Suppressor macrophage treated with lipopolysaccharide for 4 hours (primary cell): ENCODE results near the gene UBE2D1.

Experiments used
- DNase-seq: peaks from one replicate; pipeline ENCODE4 v3.0.0-alpha.2; 2020

Gene UBE2D1

DNA sequence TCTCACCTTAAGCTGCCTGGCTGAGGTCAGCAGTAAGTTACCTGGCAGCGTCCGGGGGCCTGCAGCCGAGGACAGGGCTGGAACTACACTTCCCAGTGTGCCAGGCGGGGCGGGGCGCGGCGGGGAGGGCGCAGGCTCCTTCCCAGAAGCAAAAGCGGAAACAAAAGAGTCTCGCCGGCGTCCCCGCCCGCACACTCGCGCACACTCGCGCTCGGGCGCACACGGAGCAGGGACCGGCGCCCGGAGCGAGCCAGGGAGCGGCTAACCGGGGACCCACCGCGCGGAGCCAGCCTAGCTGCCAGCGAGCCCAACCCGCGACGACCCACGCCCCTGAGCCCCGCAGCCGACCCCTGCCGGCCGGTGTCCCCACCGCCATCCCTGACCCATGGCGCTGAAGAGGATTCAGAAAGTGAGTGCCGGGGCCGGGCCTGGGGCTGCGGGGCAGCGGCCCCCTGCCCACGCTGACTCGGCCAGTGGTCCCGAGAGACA is at the start of gene UBE2D1:
Gene UBE2D1 (plus strand): TSS at position 190 of the 489 bp plus-strand sequence. CDS start 196 bp downstream, at position 386.
- peak; percentile 93 for DNase-seq

DNA sequence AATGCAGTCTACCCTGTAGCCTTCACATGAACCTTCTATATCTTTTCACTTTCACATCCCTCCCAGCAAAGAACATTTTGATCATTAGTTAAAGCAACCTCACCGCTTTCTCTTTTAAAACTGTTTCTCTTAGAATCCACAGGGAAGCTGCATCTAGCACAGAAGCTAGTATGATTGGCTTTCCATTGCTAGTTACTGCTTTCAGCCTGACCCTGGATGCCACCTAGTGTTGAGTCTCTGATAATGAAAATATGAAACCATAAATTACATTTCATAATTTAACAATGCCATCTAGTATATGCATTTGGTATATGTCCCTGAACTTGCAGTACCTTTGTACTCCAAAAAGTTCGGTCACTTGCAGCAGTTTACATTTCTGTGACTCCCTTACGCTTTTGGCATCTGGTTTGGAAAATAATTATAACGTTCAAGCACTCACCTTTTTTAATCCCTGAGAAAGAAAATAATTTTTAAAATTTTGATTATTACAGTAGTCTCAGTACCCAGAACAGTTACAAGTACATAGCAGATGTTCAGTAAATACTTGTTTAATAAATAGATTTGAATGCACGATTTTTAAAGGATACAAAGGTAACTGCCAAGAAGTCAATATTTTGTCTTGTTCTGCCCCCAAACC is 43.1 kb upstream of the UBE2D1 start:
- DNase-seq: peak; percentile 73

DNA sequence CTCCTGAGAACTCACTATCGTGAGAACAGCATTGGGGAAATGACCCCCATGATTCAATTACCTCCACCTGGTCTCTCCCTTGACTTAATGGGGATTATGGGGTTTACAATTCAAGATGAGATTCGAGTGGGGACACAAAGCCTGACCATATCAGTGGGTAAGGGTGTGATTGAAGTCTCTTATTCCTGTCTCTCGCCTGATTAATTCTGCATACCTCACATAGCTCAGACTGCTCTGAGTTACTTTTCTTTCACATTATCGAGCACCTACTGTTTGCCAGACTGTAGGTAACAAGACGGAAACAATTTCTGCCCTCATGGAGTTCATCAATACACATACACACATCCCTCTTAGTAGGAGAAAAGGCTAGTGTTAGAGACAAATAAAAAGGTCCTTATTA is 40.8 kb upstream of the UBE2D1 start:
- no peak for DNase-seq

DNA sequence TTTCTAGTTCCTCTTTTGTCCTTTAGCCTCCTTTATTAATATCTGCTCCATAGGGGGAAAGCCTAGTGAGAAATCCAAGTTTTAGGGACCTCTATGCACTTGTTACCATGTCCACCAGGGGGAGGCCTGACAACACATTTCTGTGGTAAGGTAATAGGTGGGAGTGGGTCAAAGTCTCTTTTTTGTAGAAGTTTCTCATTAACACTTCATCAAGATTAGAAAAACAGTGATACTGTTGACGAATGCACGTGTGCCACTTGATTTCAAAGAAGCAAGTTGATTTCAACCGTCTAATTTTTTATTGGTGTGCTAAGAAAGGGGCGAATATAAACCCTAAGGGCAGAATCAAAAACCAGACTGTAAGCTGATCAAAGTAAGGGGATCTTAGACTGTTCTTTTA is 35.2 kb upstream of the UBE2D1 start:
- DNase-seq: peak; percentile 76

DNA sequence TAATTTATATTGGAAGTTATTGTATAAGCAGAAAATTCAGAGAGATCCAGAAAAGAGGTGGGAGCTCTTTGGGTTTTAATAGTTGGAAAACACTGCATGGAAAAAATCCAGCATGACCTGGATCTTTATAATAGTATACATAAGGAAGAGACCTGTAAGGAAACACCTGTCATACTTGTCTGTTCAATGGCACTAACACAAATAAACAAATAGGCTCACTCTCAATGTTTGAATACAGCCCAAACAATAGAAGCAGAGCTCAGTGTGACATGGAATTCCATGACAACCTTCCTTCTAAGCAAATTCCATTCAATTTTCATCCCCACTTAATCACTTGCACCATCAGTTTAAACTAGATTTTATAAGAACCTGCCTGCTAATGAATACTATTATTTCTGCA is 34.1 kb upstream of the UBE2D1 start:
- no peak for DNase-seq

DNA sequence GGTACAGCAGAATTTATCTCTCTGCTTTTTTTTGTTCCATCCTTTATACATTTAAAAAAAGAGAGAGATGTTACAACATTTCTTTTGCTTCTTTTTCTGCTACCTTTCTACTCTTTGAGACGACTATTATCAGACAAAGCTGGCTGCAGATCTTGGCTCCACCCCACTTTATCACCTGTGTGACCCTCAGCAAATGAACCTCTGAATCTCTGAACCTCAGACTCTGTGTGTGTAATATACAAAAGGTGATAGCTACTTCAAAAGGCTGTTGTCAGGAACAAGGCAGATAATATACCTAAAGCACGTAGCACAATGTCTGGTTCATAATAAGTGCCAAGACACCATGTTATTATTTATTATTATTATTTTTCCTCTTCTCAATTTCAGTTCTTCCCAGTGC is 32.6 kb upstream of the UBE2D1 start:
- DNase-seq: no peak

DNA sequence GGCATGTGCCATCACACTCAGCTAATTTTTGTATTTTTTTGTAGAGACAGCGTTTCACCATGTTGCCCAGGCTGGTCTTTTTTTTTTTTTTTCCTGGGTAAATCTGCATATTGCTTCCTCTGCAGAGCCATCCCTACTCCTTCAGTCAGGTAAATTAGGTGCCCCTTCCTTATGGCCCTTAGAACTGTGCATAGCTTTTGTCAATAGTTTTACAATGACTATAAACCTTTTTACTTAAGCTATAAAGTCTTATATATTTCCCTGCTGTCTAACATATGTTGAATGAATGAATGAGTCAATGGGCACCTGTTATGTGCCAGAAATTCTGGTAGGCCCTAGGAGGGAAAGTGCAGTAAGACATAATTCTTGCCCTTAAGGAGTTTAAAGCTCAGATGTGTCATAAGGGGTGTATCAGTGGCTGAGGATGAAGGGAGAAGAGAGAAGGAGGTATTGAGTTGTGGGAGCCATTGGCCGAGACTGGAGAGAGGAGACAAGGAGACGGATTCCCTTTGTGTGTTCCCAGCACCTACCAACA is 30.6 kb upstream of the UBE2D1 start:
- no peak for DNase-seq

DNA sequence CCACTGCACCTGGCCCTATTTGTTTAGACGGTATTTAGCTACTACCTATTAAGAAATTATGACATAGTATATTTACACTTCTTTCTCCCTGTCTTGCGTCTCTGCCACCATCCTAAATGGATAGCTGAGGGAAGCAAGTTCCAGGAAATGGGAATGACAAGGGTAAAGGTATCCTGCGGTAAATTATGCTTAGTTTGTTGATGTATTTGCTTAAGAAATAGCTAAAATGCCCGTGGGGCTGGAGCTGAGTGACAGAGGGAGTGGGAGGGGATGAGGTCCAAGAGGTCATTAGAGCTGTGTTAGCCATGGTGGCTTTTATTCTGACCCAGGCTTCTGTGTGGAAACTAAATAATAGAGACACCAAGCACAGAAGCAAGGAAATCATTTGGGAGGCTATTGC is 29.0 kb upstream of the UBE2D1 start:
- no peak for DNase-seq

DNA sequence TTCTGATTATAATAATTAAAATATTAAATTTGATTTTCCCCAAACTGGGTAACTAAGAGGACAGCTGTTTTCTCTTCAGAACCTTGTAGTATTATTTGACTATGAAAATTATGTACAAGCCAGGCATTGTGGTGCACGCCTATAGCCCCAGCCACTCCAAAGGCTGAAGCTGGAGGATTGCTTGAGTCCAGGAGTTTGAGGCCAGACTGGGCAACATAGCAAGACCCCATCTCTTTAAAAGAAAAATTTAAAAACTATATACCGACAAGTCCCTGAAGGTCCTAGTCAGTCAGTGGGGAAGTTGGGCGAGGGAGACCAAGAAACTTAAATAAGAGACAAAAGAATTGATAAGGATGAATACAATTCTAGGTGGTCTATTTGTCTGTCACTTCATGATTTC is 27.1 kb upstream of the UBE2D1 start:
- DNase-seq: no peak

DNA sequence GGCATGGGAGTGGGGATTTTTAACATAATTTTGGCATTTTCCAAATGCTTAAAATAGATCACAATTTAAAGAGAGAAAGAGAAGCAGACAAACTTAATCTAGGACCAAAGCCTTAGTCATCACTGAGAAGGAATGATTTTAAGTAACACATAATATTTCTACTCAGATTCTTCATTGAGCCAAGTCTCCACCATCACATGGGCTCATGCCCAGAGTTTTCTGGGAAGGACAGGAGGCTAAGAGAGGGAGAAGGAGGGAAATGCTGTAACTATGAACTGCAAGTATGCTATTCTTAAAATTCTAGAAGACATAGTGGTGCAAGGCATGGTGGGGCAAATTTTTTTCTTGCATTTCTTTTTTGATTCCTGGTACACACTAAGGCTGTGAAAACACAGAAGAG is 23.8 kb upstream of the UBE2D1 start:
- no peak for DNase-seq

DNA sequence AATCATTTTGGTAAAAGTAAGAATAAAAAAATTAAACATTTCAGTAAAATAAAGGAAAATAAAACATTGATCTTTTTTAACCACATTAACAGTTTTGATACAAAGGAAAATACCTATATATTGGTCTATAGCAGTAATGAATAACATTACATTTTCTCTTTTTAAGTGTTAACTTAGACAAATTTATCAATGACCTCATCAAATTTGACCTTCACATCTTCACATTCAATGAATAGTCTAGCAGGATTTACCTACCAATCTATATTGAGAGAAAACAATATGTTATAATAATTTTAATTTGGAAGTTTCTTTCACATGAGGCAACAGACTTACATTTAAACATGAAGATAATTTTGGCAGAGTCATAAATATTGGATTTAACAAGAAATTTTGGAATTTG is 17.9 kb upstream of the UBE2D1 start:
- no peak for DNase-seq

DNA sequence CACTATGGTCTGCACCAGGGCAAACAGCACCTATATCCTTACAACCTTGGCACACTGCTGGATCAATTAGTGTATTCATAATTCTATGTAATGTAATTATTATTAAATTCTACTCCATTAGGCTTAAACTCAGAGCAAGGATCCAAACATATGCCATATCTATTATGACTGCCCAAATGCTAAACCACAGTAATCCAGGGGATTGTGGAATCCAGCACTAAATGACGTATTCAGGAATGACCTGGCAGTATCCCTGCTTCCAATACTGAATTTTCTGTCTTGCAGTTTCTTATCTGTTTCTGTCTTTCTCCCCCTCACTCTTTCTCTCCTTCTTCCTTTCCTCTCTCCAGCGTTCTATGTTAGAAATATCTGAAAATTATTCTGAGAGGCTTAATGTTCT is 16.5 kb upstream of the UBE2D1 start:
- no peak for DNase-seq

DNA sequence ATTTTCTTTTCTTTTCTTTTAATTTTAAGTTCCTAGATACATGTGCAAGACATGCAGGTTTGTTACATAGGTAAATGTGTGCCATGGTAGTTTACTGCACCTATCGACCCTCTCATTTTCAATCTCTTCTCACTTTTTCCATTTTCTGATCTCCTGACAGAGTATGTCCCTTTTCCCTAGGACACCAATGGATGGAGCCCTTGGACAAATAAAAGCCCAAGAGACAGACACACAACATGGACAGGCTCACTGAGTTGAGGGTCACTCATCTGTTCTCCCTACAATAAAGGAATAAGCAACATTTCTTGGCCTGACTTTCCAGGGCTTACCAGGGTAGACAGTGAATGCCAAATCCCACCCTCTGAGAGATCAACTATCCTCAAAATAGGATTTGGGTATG is 15.2 kb upstream of the UBE2D1 start:
- no peak for DNase-seq

DNA sequence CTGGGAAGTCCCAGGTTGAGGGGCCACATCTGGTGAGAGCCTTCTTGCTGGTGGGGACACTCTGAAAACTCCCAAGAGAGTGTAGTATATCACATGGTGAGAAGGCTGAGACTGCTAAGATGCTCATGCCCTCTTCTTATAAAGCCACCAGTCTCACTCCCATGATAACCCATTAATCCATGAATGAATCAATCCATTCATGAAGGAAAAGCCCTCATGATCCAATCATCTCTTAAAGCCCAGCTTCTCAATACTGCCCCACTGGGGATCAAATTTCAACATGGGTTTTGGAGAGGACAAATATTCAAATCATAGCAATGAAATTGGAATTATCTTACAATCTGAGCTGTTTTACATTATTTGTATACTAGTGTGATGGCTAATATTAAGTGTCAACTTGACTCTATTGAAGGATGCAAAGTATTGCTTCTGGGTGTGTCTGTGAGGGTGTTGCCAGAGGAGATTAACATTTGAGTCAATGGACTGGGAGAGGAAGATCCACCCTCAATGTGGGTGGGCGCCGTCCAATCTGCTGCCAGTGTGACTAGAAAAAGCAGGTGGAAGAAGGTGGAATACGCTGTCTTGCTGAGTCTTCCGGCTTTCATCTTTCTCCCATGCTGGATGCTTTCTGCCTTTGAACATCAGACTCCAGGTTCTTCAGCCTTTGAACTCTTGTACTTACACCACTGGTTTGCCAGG is 14.3 kb upstream of the UBE2D1 start:
- no peak for DNase-seq

DNA sequence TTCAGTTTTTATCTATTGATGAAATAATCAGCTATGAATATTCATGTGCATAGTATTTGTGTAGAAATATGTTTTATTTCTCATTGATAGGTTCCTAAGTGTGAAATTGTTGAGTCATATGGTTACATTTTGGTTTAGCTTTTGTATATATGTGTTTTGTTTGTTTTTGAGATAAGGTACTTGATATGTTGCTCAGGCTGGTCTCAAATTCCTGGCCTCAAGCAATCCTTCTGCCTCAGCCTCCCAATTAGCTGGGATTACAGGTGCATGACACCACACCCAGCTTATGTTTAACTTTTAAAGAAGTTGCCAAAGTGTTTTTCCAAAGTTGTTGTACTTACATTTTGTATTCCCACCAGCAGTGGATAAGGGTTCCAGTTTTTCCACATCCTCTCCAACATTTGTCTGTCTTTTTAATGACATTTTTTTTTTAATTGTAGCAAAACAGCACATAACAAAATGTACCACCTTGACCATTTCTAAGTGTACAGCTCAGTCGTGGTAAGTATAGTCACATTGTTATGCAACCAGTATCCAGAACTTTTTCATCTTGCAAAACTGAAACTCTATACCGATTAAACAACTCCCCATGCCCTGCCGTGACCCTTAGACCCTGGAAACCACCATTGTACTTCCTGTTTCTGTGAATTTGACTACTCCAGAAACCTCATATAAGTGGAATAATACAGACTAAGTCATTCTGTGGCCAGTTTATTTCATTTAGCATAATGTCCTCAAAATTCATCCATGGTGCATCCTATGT is 12.6 kb upstream of the UBE2D1 start:
- peak; percentile 92 for DNase-seq

DNA sequence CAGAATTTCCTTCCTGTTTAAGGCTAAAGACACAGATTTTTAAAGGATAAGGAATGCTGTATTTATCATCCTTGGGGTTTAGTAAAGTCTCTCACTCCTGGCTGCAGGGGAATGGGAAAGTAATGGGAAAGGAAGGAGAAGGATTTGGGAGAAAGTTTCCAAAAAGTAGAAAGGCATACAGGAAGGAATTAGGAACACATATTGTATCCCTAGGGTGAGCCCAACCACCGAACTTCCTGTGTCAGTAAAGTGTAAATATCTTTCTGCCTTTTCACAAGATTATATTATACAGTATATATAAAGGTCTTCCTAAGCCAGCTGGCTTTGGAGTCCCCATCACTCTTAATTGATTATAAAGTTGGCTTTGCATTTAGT is 12.0 kb upstream of the UBE2D1 start:
- no peak for DNase-seq

DNA sequence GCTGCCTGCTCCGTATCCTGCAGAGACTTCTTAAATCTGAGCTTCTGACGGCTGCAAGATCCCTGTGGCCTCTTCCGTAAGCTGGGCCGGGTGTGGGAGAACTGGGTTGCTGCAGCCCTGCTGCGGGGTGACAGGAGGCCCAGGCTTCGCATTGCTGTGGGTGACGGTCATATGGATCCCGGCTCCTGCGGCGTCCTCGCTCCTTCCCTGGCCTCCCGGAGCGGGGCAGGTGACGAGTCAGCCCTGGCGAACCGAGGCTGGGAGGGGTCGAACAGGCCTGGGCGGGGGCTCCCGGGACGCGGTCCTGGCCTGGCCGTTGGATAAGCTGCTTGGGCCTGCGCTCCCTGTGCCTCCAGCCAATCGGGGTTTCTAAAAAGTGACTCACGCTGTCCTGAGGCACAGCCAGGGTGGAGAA is 7.8 kb upstream of the UBE2D1 start:
- DNase-seq: no peak

DNA sequence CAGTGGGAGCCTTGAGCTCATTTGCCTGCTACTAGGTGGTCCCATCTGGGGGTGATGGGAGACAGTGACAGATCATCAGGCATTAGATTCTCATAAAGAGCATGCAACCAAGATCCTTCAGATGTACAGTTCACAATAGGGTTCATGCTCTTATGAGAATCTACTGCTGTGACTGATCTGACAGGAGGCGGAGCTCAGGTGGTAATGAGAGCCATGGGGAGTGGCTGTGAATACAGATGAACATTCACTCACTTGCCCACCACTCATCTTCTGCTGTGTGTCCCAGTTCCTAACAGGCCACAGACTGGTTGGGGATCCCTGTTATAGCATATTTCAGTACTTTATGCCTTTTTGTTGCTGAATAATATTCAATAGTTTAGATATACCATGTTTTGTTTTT is 6.6 kb upstream of the UBE2D1 start:
- no peak for DNase-seq

DNA sequence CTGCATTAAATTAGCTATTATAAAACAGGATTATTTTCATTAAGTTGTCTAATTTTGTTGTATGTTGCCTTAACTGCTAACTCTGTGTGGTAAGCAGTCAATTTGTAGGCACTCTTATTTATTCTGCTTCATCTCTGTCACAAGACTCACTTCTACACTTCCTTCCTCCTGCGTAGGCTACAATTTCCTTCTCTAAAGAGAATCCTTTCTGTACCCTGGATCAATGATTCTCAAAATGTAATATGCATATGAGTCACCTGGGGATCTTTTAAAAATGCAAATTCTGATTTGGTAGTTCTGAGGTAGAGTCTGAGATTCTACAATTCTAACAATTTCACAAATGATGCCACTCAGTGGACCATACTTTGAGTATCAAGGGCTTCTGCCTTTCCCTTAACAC is 4.4 kb upstream of the UBE2D1 start:
- DNase-seq: peak; percentile 42

DNA sequence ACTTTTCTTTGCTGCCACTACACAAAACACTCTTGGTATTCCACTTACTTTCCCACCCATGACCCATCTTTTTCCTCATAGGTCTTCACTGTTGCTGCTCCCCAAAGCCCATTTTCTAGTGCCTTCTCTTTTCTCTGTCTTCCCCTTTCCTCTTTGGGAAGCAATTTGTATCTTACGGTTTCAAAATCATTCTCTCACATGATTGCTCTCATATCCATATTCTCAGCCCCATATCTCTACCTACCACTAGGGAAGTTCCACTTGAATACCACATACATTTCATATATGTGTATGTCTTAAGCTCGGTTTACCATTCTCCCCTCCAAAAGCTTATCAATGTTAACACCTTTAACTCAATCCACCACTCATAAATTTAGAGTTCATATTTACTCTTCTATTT is 3.2 kb upstream of the UBE2D1 start:
- peak; percentile 54 for DNase-seq

DNA sequence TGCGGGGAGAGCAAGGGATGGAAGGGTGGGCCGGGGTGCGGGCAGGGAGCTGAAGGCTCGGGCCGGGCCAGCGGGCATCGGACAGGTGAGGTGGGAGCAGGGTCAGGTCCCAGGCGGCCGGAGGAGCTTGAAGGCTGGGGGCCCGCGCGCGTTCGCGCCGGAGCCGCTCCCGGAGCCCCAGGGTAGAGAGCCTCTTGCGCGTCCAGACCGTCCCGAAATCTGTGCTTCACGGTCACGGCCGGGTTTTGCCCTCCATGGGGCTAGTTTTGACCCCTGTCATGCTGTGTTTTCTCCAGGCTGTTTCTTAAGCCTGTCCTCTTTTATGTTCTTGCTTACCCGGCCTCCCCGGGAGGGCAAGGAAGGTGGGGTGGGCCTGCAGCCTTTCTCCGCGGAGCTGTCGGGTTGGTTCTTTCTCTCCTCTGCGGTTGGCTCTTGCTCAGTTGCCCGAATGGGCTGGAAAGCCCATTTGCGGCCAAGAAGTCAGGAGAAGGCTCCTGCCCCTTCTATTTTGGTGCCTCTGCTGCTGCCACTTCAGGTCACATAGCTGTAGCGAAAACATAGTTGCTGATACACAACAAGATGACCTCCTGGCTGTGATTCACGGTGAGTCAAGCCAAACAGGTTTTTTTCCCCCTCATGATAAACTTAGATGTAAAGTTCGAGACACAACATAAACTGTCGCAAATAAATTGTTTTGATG is 650 bp downstream of the UBE2D1 start:
- peak; percentile 49 for DNase-seq

DNA sequence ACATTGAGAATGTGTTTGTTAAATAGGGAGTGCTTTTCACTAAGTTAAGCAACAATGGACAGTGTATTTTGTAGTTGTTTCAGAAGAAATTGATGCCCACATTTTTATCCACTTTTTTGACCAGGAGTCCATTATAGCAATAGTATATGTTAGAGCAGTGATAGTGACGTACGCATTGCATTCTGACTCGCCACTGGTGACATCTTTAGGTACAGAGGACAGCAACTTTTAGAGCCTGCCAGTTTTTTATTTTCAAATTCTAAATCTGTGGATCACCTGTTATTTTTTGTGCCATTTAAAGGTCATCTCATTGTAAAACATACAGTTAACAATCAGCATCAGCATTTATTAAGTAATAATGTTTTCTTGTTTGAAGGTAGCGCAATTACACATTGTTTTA is 1.4 kb downstream of the UBE2D1 start:
- DNase-seq: no peak

DNA sequence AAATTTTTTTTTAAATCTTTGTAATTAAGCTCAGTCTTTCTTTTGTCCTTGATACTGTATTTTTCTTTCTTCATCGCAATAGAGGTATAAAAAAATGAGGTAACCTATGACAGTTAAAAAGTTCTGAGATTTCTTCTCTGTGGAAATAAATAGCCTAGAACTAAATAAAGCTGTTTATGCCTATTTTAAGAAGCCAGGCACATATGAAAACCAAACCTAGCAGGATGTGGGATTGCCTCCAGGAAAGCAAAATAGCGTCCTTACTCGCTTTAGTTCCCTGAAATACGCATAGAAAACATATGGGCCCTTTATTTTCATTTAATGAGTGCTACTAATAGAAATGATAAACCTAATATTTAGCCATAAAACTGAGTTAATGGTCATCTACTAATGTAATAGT is 6.6 kb downstream of the UBE2D1 start:
- no peak for DNase-seq
